Measurements from ENCODE around the gene PAQR5.

GRCh38 chr15:69293741-69294615 lies 4.7 kb upstream of the PAQR5 start:
- TF ChIP-seq CTCF (IDR thresholded peaks at IDR 0.05; ENCODE audit: insufficient read depth, low read length, poor library complexity, severe bottlenecking), result no peak
- no peak for TF ChIP-seq EZH2phosphoT487 (conservative IDR thresholded peaks at IDR 0.05; ENCODE audit: low read length)
